ENCODE data around the gene PRKCA. TPM values are rescaled to one million over a fixed set of nuclear protein-coding genes. Genes with fewer than 3 reads are reported as not detected.

Gene PRKCA
- total and polyA plus RNA-seq, 10 of the 15 experiments (the other 5 are each of a cell fraction or from before 2014, with no cell fraction given) = 0.11 to 14.6 (median 0.72) TPM

- ChIA-PET SMC1A (ENCODE audit: uncharacterized antibody, unreplicated experiment) (no interaction called here), RAD21 (ENCODE audit: unreplicated experiment) (no interaction called here), CTCF (no interaction called here), POLR2A (no interaction called here)
- no peak for ATAC-seq
- Histone ChIP-seq H3K4me1 (ENCODE audit: control insufficient read depth, insufficient read depth, low read length) (no peaks in the 10 kb centered on the region), H3K27ac (ENCODE audit: control insufficient read depth, insufficient read depth) (no peak overlapping the region), H3K9ac (ENCODE audit: control insufficient read depth, insufficient read depth, low read length) (no peak overlapping the region), H3K36me3 (ENCODE audit: control insufficient read depth in 2 of 2, insufficient read depth in 2 of 2, low read length in 1 of 2) (no peaks in the 10 kb centered on the region), H2AFZ (ENCODE audit: control insufficient read depth, low read depth, low read length) (no peak overlapping the region), H3K4me2 (ENCODE audit: control insufficient read depth, insufficient read depth) (no peak overlapping the region), H3K27me3 (replicated peaks in 1 of 2; ENCODE audit: control insufficient read depth in 2 of 2, insufficient read depth in 2 of 2, low read length in 1 of 2) (no peaks in the 10 kb centered on the region), H4K20me1 (ENCODE audit: control insufficient read depth, insufficient read depth) (no peaks in the 10 kb centered on the region), H3K4me3 (no peak overlapping the region), H3K9me3 (replicated peaks; ENCODE audit: control insufficient read depth, insufficient read depth, low read length) (no peaks in the 10 kb centered on the region), H3K79me2 (ENCODE audit: control insufficient read depth, insufficient read depth, low read length) (no peaks in the 10 kb centered on the region)
- TF ChIP-seq CHD2 (IDR thresholded peaks at IDR 0.05; ENCODE audit: borderline replicate concordance, low read depth, low read length) = no peak
- TF ChIP-seq TARDBP (IDR thresholded peaks at IDR 0.05; ENCODE audit: borderline replicate concordance) = no peak
- TF ChIP-seq RBBP5 (conservative IDR thresholded peaks at IDR 0.05) = no peak
- TF ChIP-seq TCF7 (IDR thresholded peaks at IDR 0.05; ENCODE audit: borderline replicate concordance) = no peak
- TF ChIP-seq NFYB (IDR thresholded peaks at IDR 0.05; ENCODE audit: insufficient read depth, low read depth, low read length) = no peak
- no peak for TF ChIP-seq NFIC (IDR thresholded peaks at IDR 0.05; ENCODE audit: low read depth, low read length)
- TF ChIP-seq SMARCA5 (IDR thresholded peaks at IDR 0.05) = no peak
- no peak for TF ChIP-seq SPI1 (IDR thresholded peaks at IDR 0.05; ENCODE audit: borderline replicate concordance, insufficient read depth, low read depth, low read length)
- no peak for TF ChIP-seq HDAC2 (IDR thresholded peaks at IDR 0.05)
- TF ChIP-seq NFYA (IDR thresholded peaks at IDR 0.05; ENCODE audit: borderline replicate concordance, low read depth, low read length) = no peak
- no peak for TF ChIP-seq RUNX3 (IDR thresholded peaks at IDR 0.05; ENCODE audit: low read length)
- intact Hi-C loops (cut with micrococcal nuclease; ENCODE audit: unreplicated experiment) (no loop called here), in situ Hi-C loops (cut with MboI) (no loop called here)
- FAIRE-seq = no peak
- WGBS (ENCODE audit: insufficient coverage, insufficient replicate concordance, low lambda C conversion rate, missing lambda C conversion rate) = 81% methylated on average over 5 of the region's 5 CpGs
- DNase-seq (ENCODE audit: low read depth, low spot score) = no peak
- BruUV-seq (replicated peaks) = no TSS peak
Measured at GRCh38 chr17:66498580-66498979, 196.2 kb downstream of the PRKCA start.

- FAIRE-seq = no peak
- RAD21 ChIA-PET (ENCODE audit: unreplicated experiment) = no interaction called here
- Histone ChIP-seq H3K9me3 (replicated peaks; ENCODE audit: control insufficient read depth, insufficient read depth, low read length) (no peaks in the 10 kb centered on the region), H3K36me3 (ENCODE audit: control insufficient read depth in 2 of 2, insufficient read depth in 2 of 2, low read length in 1 of 2) (no peaks in the 10 kb centered on the region), H2AFZ (ENCODE audit: control insufficient read depth, low read depth, low read length) (no peak overlapping the region), H3K4me1 (ENCODE audit: control insufficient read depth, insufficient read depth, low read length) (no peaks in the 10 kb centered on the region), H4K20me1 (ENCODE audit: control insufficient read depth, insufficient read depth) (no peaks in the 10 kb centered on the region), H3K4me3 (no peak overlapping the region), H3K9ac (ENCODE audit: control insufficient read depth, insufficient read depth, low read length) (no peak overlapping the region), H3K79me2 (ENCODE audit: control insufficient read depth, insufficient read depth, low read length) (no peaks in the 10 kb centered on the region), H3K4me2 (ENCODE audit: control insufficient read depth, insufficient read depth) (no peak overlapping the region), H3K27me3 (replicated peaks in 1 of 2; ENCODE audit: control insufficient read depth in 2 of 2, insufficient read depth in 2 of 2, low read length in 1 of 2) (no peaks in the 10 kb centered on the region), H3K27ac (ENCODE audit: control insufficient read depth, insufficient read depth) (no peak overlapping the region)
- in situ Hi-C loops (cut with MboI) = no loop called here
- intact Hi-C loops (cut with micrococcal nuclease; ENCODE audit: unreplicated experiment) = no loop called here
- 46% methylated on average over 6 of the region's 6 CpGs for WGBS (ENCODE audit: insufficient coverage, insufficient replicate concordance, low lambda C conversion rate, missing lambda C conversion rate)
- no peak for DNase-seq (ENCODE audit: low read depth, low spot score)
- no peak for ATAC-seq
- SMC1A ChIA-PET (ENCODE audit: uncharacterized antibody, unreplicated experiment) = no interaction called here
- CTCF ChIA-PET = no interaction called here
- no TSS peak for BruUV-seq (replicated peaks)
- POLR2A ChIA-PET = no interaction called here
- TF ChIP-seq SMAD1 (IDR thresholded peaks at IDR 0.05; ENCODE audit: low read depth, partially characterized antibody) (no peak), HCFC1 (IDR thresholded peaks at IDR 0.05; ENCODE audit: low read length) (no peak), GABPA (IDR thresholded peaks at IDR 0.05; ENCODE audit: low read depth) (no peak), REST (IDR thresholded peaks at IDR 0.05; ENCODE audit: low read depth, low read length) (no peak), TCF3 (IDR thresholded peaks at IDR 0.05; ENCODE audit: borderline replicate concordance, insufficient read depth, low read depth, low read length) (no peak), ESRRA (IDR thresholded peaks at IDR 0.05; ENCODE audit: low read length) (no peak), IKZF2 (IDR thresholded peaks at IDR 0.05) (no peak), YY1 (IDR thresholded peaks at IDR 0.05; ENCODE audit: low read depth, low read length) (no peak), RAD21 (IDR thresholded peaks at IDR 0.05; ENCODE audit: insufficient read depth, low read depth, low read length) (no peak)
Measured at GRCh38 chr17:66506641-66507040, 204.2 kb downstream of the PRKCA start.

Measured in GM12878 (cell line).